HCT116 (cell line): ENCODE results near the gene SMS. TPM values are rescaled to one million over a fixed set of nuclear protein-coding genes. Genes with fewer than 3 reads are reported as not detected.

Experiments
- ATAC-seq: fragments of 200-7000 bp; cut with Tn5 transposase; 2 replicates; pipeline ENCODE4 v1.9.1; 2020; ENCODE audit warnings: mild to moderate bottlenecking, moderate library complexity
- BruUV-seq: library from RNA; stranded (reverse); fragments of 400-500 nt; replicated peaks from 2 replicates; lab custom pipeline; 2021; lab: Mats Ljungman, UMichigan
- CTCF ChIA-PET: fragments of 300-600 bp; sonication (Branson Sonifier 250); formaldehyde crosslinking; loops from one replicate; lab custom pipeline; 2021; ENCODE audit warnings: antibody characterized with exemption; lab: Charles Lee
- POLR2A ChIA-PET: fragments of 300-600, 350-600 bp; sonication (Branson Sonifier 250); formaldehyde crosslinking; loops from one replicate; lab custom pipeline; 2021; ENCODE audit warnings: antibody characterized with exemption; lab: Charles Lee
- RAD21 ChIA-PET, 2 experiments: fragments of 300-600 bp; sonication (Branson Sonifier 250); formaldehyde crosslinking; loops; one replicate each; lab custom pipeline; 2023; ENCODE audit warnings: low total read pairs in 2 of 2; ENCODE audit not compliant: uncharacterized antibody in 2 of 2, unreplicated experiment in 2 of 2, low non-redundant PET in 1 of 2; lab: Charles Lee
- DNase-seq: peaks from one replicate; pipeline ENCODE4 v3.0.0-alpha.2; 2010; ENCODE audit warnings: low read depth, low spot score
- H2AFZ ChIP-seq: fragments of 200-600 bp; shearing (Covaris generic), sonication (generic); 2 replicates; pipeline ENCODE4 v1.6.1; 2017; ENCODE audit warnings: low read depth, mixed run types, mixed read lengths, antibody characterized with exemption, low read length; ENCODE audit not compliant: poor library complexity, severe bottlenecking
- H3K27ac ChIP-seq: 2 replicates; pipeline ENCODE4 v1.5.1; 2012; ENCODE audit warnings: low read depth, low read length
- H3K27me3 ChIP-seq: fragments of 200-600 bp; sonication (generic); 2 replicates; pipeline ENCODE4 v1.6.1; 2016; ENCODE audit warnings: mixed run types, low read length, mixed read lengths; ENCODE audit not compliant: insufficient read depth
- H3K36me3 ChIP-seq, 2 experiments: fragments of 200-500 bp in 1 of 2; fragments of 200-600 bp in 1 of 2; sonication (Bioruptor generic) in 1 of 2; sonication (generic) in 1 of 2; 2 replicates each; pipeline versions ENCODE4 v1.5.1 to v1.6.1; 2014 to 2016; ENCODE audit warnings: low read length in 2 of 2, inconsistent platforms in 1 of 2, mixed read lengths in 1 of 2, mixed run types in 1 of 2; ENCODE audit not compliant: insufficient read depth in 2 of 2, control insufficient read depth in 1 of 2
- H3K4me1 ChIP-seq, 2 experiments: fragments of 200-600 bp in 1 of 2; sonication (generic) in 1 of 2; 2 replicates each; pipeline versions ENCODE4 v1.5.1 to v1.6.1; 2012 to 2017; ENCODE audit warnings: low read length in 2 of 2, inconsistent platforms in 1 of 2, mild to moderate bottlenecking in 1 of 2, mixed read lengths in 1 of 2, mixed run types in 1 of 2, moderate library complexity in 1 of 2; ENCODE audit not compliant: insufficient read depth in 2 of 2, control insufficient read depth in 1 of 2
- H3K4me2 ChIP-seq: fragments of 200-600 bp; sonication (generic); 2 replicates; pipeline ENCODE4 v1.6.1; 2017; ENCODE audit warnings: mixed run types, low read length, mixed read lengths
- H3K4me3 ChIP-seq, 2 experiments: fragments of 200-600 bp in 1 of 2; sonication (generic) in 1 of 2; replicated peaks in 1 of 2; 2 replicates each; pipeline ENCODE4 v1.5.1; 2011 to 2016; ENCODE audit warnings: low read length in 2 of 2, control low read depth in 1 of 2, low read depth in 1 of 2, mild to moderate bottlenecking in 1 of 2, mixed read lengths in 1 of 2, mixed run types in 1 of 2
- H3K79me2 ChIP-seq: fragments of 200-600 bp; sonication (generic); 2 replicates; pipeline ENCODE4 v1.6.1; 2017; ENCODE audit warnings: mild to moderate bottlenecking, mixed run types, low read length, moderate library complexity, mixed read lengths; ENCODE audit not compliant: insufficient read depth
- H3K9ac ChIP-seq: fragments of 200-600 bp; sonication (generic); 2 replicates; pipeline ENCODE4 v1.6.1; 2016; ENCODE audit warnings: low read length, mixed read lengths
- H3K9me2 ChIP-seq: fragments of 200-600 bp; sonication (generic), shearing (Covaris generic); 2 replicates; pipeline ENCODE4 v1.6.1; 2017; ENCODE audit warnings: mixed run types, mild to moderate bottlenecking, moderate library complexity; ENCODE audit not compliant: insufficient read depth
- H3K9me3 ChIP-seq, 2 experiments: fragments of 200-500 bp in 1 of 2; fragments of 200-600 bp in 1 of 2; sonication (Bioruptor generic) in 1 of 2; sonication (generic) in 1 of 2; 2 replicates each; pipeline ENCODE4 v1.6.1; 2014 to 2017; ENCODE audit warnings: low read length in 2 of 2, mixed read lengths in 2 of 2, inconsistent platforms in 1 of 2, low read depth in 1 of 2, mild to moderate bottlenecking in 1 of 2, mixed run types in 1 of 2, moderate library complexity in 1 of 2; ENCODE audit not compliant: control insufficient read depth in 1 of 2, insufficient read depth in 1 of 2
- H4K20me1 ChIP-seq: fragments of 200-600 bp; sonication (generic), shearing (Covaris generic); 2 replicates; pipeline ENCODE4 v1.6.1; 2017; ENCODE audit warnings: mixed run types, mild to moderate bottlenecking, moderate library complexity; ENCODE audit not compliant: insufficient read depth
- ATF3 ChIP-seq: IDR thresholded peaks from 2 replicates; pipeline ENCODE4 v1.6.1; 2012
- CEBPB ChIP-seq: IDR thresholded peaks from 2 replicates; pipeline ENCODE4 v1.6.1; 2012; ENCODE audit warnings: low read depth
- ELF1 ChIP-seq: IDR thresholded peaks from 2 replicates; pipeline ENCODE4 v1.6.1; 2012; ENCODE audit warnings: low read depth, borderline replicate concordance
- EZH2 ChIP-seq: fragments of 200-600 bp; sonication (generic); IDR thresholded peaks from 2 replicates; pipeline ENCODE4 v1.6.1; 2017; ENCODE audit warnings: antibody characterized with exemption, mixed run types
- EZH2phosphoT487 ChIP-seq: fragments of 200-600 bp; IDR thresholded peaks from 2 replicates; pipeline ENCODE4 v1.6.1; 2018; ENCODE audit warnings: antibody characterized with exemption, borderline replicate concordance
- JUND ChIP-seq: IDR thresholded peaks from 2 replicates; pipeline ENCODE4 v1.6.1; 2012
- MAX ChIP-seq: IDR thresholded peaks from 2 replicates; pipeline ENCODE4 v1.6.1; 2012
- POLR2A ChIP-seq: IDR thresholded peaks from 2 replicates; pipeline ENCODE4 v1.7.0; 2011; ENCODE audit warnings: borderline replicate concordance; ENCODE audit not compliant: insufficient read depth, insufficient read length; ENCODE audit errors: extremely low read depth
- POLR2AphosphoS5 ChIP-seq: IDR thresholded peaks from 2 replicates; pipeline ENCODE4 v1.6.1; 2011; ENCODE audit warnings: mild to moderate bottlenecking, low read depth, low read length, moderate library complexity
- RAD21 ChIP-seq: IDR thresholded peaks from 2 replicates; pipeline ENCODE4 v1.6.1; 2012; ENCODE audit warnings: low read depth, mild to moderate bottlenecking
- SRF ChIP-seq: IDR thresholded peaks from 2 replicates; pipeline ENCODE4 v1.6.1; 2012; ENCODE audit warnings: low read depth
- TCF7L2 ChIP-seq: IDR thresholded peaks from 2 replicates; pipeline ENCODE4 v1.7.0; 2011; ENCODE audit warnings: borderline replicate concordance, inconsistent platforms; ENCODE audit not compliant: insufficient read depth, insufficient read length; ENCODE audit errors: extremely low read depth
- YY1 ChIP-seq: IDR thresholded peaks from 2 replicates; pipeline ENCODE4 v1.6.1; 2011; ENCODE audit warnings: low read length, low read depth, moderate library complexity, mild to moderate bottlenecking; ENCODE audit not compliant: insufficient replicate concordance; ENCODE audit errors: extremely low read depth
- ZBTB33 ChIP-seq: IDR thresholded peaks from 2 replicates; pipeline ENCODE4 v1.6.1; 2011; ENCODE audit warnings: mild to moderate bottlenecking, low read length, moderate library complexity; ENCODE audit not compliant: insufficient replicate concordance; ENCODE audit errors: extremely low read depth
- ZFX ChIP-seq: fragments of 450-650 bp; IDR thresholded peaks from 2 replicates; pipeline ENCODE4 v1.6.1; 2017
- intact Hi-C: fragments of 100-400 bp; cut with micrococcal nuclease; formaldehyde crosslinking; loops from 2 replicates; pipeline ENCODE4 v1.10.0; 2022
- total RNA-seq: library from RNA; stranded (reverse); gene quantifications from one replicate; pipeline ENCODE4 v1.2.1, GENCODE V29; 2021; ENCODE audit not compliant: unreplicated experiment

The SMS gene
- total RNA-seq, 1 experiment from 2014 or later: 164 TPM

GRCh38 chrX:22041907-22042530 is 101.5 kb downstream of the SMS start:
- intact Hi-C loops: no loop called here
- CTCF ChIA-PET: no interaction called here

GRCh38 chrX:22043872-22044271 is 103.4 kb downstream of the SMS start:
- no TSS peak for BruUV-seq
- no peak overlapping the region for H3K9ac ChIP-seq
- H3K36me3 ChIP-seq: no peaks in the 10 kb centered on the region
- no peak overlapping the region for H3K4me3 ChIP-seq
- H3K9me3 ChIP-seq: no peaks in the 10 kb centered on the region
- no peaks in the 10 kb centered on the region for H3K4me1 ChIP-seq
- H3K27me3 ChIP-seq: no peaks in the 10 kb centered on the region
- H2AFZ ChIP-seq: no peak overlapping the region
- ATAC-seq (no peak), DNase-seq (no peak)
- H3K27ac ChIP-seq: no peak overlapping the region
- CTCF ChIA-PET: no interaction called here
- no peak overlapping the region for H3K4me2 ChIP-seq
- intact Hi-C loops: no loop called here
- RAD21 ChIA-PET: no interaction called here
- H3K9me2 ChIP-seq: no peaks in the 10 kb centered on the region
- H3K79me2 ChIP-seq: no peaks in the 10 kb centered on the region
- POLR2A ChIA-PET: no interaction called here
- H4K20me1 ChIP-seq: no peaks in the 10 kb centered on the region
- TF ChIP-seq MAX: no peak
- TF ChIP-seq ELF1: no peak
- TF ChIP-seq ZBTB33: no peak
- TF ChIP-seq SRF: no peak
- TF ChIP-seq JUND: no peak
- TF ChIP-seq TCF7L2: no peak

More at GRCh38 chrX:22041907-22042530, 101.5 kb downstream of the SMS start:
- POLR2A ChIA-PET: no interaction called here
- H3K79me2 ChIP-seq: no peaks in the 10 kb centered on the region
- no peaks in the 10 kb centered on the region for H4K20me1 ChIP-seq
- RAD21 ChIA-PET: no interaction called here
- H2AFZ ChIP-seq: no peak overlapping the region
- ATAC-seq (no peak), DNase-seq (no peak)
- H3K27me3 ChIP-seq: no peaks in the 10 kb centered on the region
- no peaks in the 10 kb centered on the region for H3K9me2 ChIP-seq
- H3K9ac ChIP-seq: no peak overlapping the region
- H3K27ac ChIP-seq: no peak overlapping the region
- no peak for TF ChIP-seq RAD21
- no peak for TF ChIP-seq POLR2A
- TF ChIP-seq EZH2: no peak
- no peak for TF ChIP-seq TCF7L2
- no peak for TF ChIP-seq ELF1
- no peak for TF ChIP-seq ZFX
- TF ChIP-seq EZH2phosphoT487: no peak
- TF ChIP-seq POLR2AphosphoS5: no peak
- TF ChIP-seq JUND: no peak
- TF ChIP-seq YY1: no peak
- TF ChIP-seq MAX: no peak
- no peak for TF ChIP-seq CEBPB
- TF ChIP-seq ATF3: no peak
- H3K4me3 ChIP-seq: no peak overlapping the region
- no peak overlapping the region for H3K4me2 ChIP-seq
- H3K9me3 ChIP-seq: no peaks in the 10 kb centered on the region
- H3K36me3 ChIP-seq: no peaks in the 10 kb centered on the region
- no TSS peak for BruUV-seq
- no peaks in the 10 kb centered on the region for H3K4me1 ChIP-seq
